Measurements from ENCODE around the gene EPHA6.

Gene EPHA6

DNA sequence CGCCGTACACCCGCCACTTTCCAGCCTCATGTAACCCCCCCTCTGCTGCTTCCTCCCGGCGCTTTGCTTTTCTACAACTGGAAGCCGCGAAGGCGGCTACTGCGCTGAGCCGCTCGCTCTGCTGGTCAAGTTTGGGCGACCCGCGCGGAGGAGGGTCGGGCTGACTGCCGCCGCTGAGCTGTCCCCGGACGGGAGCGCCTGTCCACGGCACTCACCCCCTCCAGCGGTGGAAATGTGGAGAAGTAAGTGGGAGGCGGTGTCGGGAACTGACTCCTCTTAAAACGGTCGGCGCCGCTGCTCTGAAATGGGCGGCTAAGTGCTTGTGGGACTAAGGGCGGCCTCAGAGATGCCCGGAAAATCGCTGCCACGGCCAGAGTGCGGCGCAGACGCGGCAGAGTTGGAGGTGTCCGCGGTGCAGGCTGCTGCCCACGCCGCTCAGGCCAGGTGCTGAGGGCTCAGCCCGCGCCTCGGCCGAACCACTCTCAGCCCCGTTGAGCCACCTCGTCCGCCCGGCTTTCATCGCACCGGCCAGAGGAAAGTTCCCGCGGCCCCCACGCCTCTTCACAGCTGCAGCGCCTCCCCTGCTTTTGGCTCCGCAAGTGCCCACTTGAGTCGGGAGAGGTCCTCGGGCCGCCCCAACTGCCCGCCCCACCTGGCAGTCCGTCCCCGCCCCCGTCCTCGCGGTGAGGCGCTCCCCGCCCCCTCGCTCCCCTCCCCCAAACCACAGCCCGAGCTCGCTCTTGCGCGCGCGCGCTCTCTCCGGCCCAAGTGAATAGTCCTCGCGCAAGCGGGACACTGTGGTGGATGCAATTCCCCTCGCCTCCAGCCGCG lies at the start of gene EPHA6:
Gene EPHA6 (plus strand): TSS at position 775 of the 831 bp plus-strand sequence.
- peak in 1 of 2 experiments; percentile 16 for DNase-seq (ENCODE audit: low read depth in 2 of 2)

DNA sequence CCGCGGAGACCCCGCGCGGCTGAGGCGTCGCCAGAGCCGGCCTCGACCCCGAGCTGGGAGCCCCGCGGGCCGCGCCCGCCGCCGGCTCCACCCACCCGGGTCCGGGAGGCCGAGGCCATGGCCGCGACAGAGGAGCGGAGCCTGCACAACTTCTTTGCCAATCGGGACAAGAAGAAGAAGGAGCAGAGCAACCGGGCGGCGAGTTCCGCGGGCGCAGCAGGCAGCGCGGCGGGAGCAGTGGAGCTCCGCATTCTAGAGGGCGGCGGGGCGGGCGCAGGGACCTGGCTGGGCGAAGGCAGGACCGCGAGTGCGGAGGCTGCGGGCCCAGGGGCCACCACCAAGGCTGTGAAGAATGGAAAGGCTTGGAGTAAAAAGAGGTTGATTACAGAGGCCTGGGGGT lies 37.6 kb upstream of the EPHA6 start:
- DNase-seq (ENCODE audit: low read depth in 2 of 2) = no peak

DNA sequence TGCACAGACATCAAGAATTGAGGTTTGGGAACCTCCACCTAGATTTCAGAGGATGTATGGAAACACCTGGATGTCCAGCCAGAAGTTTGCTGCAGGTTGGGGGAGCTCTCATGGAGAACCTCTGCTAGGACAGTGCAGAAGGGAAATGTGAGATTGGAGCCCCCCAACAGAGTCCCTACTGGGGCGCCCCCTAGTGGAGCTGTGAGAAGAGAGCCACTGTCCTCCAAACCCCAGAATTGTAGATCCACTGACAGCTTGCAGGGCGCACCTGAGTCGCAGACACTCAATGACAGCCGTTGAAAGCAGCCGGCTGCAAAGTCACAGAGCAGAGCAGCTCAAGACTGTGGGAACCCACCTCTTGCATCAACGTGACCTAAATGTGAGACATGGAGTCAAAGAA lies 34.6 kb upstream of the EPHA6 start:
- no peak for DNase-seq (ENCODE audit: low read depth in 2 of 2)

DNA sequence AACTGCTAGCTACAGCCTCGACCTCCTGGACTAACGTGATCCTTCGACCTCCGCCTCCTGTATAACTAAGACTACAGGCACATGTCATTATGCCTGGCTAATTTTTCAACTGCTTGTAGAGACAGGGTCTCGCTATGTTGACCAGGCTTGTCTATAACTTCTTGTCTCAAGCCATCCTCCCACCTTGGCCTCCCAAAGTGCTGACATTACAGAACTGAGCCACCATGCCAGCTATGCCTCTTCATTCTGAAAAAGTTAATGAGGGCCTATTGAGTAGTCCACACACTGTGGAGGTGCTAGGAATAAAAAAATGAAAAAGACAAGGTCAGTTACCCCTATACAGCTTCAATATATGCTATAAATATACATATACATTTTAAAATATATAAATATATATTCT lies 18.3 kb upstream of the EPHA6 start:
- DNase-seq (ENCODE audit: low read depth in 2 of 2) = no peak

DNA sequence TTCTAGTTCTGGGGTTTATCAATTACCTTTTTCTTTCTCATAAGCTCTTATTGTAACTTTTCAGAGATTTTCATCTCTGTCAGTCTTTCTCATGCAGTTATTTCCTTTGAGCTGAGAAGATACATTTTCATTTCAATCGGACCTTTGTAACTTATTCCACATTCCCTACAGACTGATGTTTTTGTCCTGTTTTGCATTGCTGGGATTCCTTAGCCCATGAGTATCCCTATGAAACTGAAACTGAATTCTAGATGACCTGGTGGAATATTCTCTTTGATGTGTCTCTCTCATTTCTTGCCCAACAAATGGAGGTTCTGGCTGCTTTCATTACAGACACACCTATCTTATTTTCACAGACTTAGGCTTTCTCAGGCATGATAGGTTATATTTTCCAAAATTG lies 10.5 kb upstream of the EPHA6 start:
- no peak for DNase-seq (ENCODE audit: low read depth in 2 of 2)

DNA sequence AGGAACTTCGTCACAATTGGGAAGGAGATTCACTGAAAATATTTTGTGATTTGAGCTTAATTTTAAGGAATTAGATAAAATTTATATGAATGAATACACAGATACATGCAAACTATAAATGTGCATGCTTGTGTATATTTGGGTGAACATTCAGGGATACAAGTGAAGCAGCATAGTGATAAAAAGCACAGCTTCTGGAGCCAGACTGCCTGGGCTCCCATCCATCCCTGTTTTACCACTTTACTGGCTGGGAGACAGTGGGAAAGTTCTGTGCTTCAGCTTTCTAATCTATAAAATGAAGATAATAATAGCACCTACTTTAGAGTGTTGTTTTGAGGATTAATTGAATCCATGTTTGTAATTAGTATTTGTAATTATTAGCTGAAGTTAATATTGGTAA lies 8.1 kb upstream of the EPHA6 start:
- no peak for DNase-seq (ENCODE audit: low read depth in 2 of 2)

DNA sequence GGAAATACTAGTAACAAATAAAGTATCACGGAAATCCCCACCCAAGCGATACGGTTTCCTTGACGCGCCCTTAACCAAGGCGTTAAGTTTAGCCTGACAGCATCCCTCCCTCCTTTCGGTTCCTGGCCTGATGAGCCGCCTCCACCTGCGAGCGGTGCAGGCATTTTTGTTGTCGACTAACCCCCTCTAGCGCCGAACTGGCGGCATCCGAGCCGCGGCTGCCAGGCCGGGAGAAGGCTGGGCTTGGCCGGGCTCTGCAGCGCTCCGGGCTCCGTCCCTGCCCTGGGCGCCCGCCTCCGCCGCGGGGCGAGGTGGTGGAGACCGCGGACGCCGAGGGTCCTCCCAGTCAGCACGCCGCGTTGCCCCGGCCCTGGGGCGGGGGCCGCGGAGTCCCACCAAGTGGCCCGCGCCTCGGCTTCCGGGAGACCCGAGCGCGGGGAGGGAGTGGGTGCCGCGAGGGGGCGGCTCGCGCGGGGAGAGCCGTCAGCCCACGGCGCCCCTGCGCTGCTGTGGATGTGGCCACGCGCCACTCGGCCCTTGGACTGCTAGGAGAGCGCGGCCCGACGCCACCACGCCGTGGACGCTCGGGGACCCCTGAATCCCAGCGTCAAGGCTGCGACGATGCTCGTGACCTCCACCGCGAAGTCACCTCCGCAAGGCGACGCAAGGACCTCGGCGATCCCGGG lies 1.1 kb upstream of the EPHA6 start:
- DNase-seq (ENCODE audit: low read depth in 2 of 2) = peak; percentile 31 to 37

DNA sequence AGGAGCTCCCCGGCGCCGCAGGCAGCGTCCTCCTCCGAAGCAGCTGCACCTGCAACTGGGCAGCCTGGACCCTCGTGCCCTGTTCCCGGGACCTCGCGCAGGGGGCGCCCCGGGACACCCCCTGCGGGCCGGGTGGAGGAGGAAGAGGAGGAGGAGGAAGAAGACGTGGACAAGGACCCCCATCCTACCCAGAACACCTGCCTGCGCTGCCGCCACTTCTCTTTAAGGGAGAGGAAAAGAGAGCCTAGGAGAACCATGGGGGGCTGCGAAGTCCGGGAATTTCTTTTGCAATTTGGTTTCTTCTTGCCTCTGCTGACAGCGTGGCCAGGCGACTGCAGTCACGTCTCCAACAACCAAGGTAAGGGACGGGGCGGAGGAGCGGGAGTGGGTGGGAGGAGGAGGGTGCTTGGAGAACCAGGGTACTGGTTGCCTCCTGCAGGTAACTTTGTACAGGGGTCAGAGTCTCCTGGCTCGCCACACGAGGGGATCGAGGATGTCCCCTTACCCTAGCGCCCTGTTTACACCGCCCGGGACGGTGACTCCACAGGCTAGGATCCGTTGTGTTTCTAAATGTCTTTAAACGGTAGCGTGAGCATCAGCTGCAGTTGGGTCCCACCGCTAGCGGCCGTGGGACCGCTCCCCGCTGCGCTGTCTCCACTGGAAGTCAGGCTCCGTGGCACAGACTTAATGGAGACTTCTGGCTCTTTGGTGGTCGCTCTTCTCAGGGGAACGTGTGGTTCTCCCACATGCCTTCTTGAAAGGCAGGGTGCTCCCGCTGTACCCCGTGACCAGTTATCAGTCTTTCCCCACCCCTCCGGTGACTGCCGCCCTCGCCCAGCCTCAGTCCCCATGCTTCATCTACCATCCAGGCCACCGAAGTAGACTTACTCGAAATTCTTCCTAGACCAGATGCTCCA lies 515 bp downstream of the EPHA6 start:
- DNase-seq (ENCODE audit: low read depth in 2 of 2) = no peak

DNA sequence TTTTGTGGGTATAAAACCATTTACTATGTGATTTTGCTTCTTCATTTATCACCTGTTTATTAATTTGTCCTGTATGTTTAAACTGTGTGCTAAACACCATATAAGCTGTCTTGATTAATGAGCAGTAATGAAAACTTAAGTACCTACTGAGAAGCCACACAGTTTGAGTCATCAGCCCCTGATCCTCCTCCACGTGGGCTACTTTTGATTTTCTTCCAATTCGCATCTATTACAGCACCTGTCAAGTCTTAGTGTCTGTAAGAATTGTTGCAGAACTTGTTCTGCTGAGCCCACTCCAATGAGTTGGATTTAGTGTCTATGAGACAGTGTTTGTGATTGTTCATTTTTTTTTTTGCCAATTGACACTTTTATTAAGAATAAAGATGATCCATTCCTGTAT lies 16.8 kb downstream of the EPHA6 start:
- DNase-seq (ENCODE audit: low read depth in 2 of 2) = no peak

DNA sequence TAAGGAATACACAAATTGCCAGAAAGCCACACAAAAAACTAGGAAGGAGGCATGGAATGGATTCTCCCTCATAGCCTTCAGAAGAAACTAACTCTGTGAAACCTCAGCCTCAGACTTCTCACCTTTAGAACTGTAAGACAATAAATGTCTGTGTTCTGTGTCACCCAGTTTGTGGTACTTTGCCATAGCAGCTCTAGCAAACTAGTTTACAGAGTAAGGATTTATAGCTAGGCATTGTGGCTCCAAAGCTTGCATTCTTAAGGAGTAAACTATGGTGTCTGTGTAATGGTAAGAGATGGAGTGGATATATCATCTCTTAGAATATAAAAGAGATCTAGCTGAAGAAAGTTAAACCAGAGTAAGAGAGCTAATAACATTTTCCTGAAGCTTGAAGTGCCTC lies 18.9 kb downstream of the EPHA6 start:
- no peak for DNase-seq (ENCODE audit: low read depth in 2 of 2)

DNA sequence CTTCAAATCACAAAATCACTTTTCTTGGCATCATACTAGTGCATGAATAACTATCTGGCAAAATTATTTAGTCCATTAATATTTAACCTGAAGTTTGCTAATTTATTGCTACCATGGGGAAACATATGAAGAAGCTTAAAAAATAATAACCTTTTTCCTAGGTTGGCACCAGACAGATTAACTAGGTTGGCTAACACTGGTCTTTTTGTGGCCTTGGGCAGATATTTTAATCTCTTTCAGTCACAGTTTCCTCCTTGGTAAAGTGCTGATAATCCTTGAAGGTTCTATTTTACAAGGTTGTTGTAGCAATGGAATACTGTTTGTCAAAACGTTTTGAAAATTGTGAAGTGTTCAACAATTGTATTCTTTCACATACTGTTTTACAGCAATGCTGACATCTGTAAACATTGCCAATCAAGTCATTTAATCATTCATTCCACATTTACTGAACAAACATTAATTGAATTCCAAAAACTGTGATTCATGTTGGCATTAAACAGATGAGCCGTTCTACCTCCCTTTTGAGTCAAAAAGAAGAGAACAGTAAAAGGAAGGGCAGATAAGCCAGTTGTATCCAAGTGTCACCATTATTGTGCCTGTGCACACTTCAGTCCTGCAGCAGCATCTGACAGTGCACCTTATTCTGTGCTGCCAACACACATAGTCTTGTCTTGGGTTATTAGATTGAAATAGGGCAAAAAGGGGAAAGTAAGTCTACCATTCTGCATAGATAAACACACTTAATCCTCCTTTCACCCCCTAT lies 21.9 kb downstream of the EPHA6 start:
- no peak for DNase-seq (ENCODE audit: low read depth in 2 of 2)

DNA sequence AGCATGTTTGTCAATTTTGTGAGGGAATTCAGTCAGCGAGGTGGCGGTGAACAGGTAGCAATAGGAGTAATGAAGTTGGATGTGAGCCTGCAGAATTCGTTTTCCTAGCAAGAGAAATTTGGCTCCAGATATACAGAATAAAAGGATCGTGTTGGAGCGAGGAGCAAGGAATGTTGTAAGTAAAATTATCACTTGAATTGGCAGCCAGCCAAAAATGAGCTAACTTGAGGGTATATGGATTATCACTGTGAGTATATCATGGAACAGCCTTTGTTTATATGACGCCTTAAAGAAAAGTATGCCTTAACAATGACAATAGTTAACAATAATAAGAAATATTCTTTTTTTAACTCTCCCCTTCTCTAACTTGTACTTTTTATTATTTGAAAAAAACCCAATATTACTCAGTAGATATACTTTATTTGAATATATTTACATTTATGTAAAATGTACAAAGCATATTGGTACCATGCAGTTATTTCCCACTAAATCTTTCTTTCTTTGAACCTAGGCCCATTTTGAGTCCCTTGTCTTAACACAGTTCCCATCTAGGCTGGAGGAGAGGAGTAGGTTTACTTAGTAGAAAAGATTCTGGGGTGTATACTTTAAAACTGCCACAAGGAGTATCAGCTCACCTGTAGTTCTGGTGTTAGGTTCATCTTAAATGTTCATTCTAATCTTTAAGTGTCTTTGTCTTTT lies 29.3 kb downstream of the EPHA6 start:
- DNase-seq (ENCODE audit: low read depth in 2 of 2) = no peak

DNA sequence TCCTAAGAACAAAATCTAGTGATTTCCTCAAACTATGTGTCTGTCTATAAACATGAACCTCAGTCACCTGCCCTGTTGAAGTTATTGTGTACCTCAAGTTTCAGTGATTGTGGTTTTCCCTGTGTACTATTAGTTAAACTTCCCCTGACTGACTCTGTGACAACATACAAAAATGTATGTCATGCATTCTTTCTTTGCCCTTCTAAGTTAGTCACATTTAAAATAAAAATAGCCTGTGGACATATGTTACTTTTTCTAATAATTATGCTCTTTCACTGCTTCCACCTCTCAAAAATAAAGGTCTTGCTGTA lies 29.8 kb downstream of the EPHA6 start:
- no peak for DNase-seq (ENCODE audit: low read depth in 2 of 2)

DNA sequence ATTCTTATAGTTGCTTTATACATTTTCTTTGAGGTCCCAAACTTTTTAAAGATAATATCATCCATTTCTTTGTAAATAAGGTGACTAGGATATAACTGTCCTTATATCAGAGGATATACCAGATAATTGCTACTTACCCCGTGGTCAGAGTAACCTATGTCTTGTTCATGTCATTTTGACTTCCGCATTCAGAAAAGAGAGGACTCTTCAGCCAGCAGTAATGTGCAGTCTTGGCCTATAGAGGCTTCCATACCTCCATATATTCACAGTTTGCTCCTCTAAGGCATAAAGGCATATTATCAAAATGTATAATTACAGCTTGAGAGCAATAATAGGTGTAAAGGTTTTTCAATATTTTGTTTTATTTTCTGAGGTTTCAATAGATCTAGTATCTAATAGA lies 38.5 kb downstream of the EPHA6 start:
- no peak for DNase-seq (ENCODE audit: low read depth in 2 of 2)

DNA sequence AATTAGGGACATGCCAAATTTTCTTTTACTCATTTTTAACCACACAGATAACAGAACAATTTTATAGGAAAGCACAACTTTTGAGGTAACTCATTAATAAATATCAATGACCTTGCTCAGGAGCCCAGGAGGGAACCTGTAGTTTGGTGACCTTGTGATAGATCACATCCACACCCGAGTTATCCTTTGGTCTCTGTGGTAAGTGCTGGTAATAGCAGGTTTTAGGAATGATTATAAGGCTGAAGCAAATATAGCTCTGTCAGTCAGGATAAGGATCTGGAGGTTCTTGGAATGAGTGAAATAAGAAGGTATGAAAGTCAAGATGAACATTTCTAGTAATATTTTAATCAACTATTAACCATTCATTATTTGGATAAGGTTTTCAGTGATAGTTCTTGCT lies 46.5 kb downstream of the EPHA6 start:
- no peak for DNase-seq (ENCODE audit: low read depth in 2 of 2)

DNA sequence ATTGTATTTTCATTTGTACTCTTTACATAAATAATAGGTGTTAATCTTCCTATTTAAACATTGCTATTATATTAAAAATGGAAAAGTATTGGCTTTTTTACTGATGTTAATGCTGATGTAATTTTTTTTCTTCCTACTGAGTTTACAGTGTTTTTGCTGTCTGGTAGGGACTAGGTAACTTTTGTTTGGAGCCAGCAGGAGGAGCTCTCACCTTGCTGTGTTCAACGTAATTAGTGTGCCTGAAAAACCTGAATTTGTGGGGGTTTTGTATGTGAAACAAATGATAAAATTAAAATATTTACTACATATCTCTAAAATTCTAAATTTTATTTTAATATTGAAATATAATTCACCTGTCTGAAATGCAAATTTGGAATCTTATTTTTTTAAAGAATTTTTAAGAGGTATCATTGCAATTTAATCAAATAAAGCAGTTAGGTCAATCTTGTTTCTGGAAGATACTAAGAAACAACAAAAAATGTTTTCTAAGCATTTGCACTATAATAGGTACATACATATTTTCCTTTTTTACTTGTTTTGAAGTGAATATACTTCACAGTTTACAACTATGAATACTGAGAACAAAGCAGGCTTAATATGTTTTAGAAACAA lies 48.8 kb downstream of the EPHA6 start:
- peak; percentile 2 to 7 for DNase-seq (ENCODE audit: low read depth in 2 of 2)

DNA sequence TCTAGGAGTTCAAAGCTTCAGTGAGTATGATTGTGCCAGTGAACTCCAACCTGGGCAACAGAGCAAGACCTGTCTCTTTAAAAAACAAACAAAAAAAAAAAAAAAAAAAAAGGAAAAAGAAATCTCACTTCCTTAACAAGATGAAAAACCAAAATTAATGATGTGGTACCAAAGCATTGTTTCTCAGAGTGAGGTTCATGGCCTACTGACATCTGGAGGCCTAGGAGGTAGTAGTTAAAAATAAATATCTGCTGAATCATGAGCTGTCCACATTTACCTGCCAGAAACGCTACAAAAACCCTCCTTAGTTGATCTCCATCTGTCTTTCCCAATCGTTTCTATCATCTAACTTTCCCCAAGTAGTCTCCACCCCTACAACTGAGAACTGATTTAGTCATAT lies 51.2 kb downstream of the EPHA6 start:
- no peak for DNase-seq (ENCODE audit: low read depth in 2 of 2)

DNA sequence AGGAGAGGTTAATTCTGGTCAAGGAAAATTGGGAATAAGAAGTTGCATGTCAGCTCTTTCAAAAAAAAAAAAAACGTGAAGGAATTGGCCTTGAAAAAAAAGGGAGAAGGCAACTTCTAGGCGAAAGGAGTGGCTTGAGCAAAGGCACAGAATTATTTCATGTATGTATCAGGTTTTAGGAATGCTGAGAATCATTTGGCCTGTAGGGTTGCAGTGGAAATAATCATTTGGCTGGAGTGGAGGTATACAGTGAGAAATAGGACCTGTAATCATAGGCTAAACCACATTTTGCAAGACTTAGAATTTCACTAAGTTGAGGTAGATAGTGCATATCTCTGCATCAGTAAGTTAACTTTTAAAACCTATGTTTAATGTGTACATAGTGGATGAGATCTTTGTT lies 54.9 kb downstream of the EPHA6 start:
- DNase-seq (ENCODE audit: low read depth in 2 of 2) = no peak

DNA sequence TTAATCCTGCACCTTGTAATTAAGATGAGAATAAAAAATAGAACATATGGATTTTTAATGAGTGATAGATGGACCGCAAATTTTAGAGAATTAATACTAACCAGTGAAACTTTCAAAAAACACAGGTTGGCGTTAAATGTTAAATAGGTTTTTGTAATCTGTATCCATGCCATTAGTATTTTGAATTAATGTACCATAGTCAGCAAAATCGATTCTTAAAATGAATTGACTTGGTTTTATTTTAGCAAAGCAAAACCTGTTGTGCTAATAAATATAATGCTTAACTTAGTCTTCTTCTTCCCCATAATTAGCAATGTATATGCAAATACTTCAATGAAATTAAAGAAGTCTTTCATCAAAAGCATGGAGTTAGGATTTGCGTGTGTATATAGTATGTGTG lies 63.1 kb downstream of the EPHA6 start:
- no peak for DNase-seq (ENCODE audit: low read depth in 2 of 2)

DNA sequence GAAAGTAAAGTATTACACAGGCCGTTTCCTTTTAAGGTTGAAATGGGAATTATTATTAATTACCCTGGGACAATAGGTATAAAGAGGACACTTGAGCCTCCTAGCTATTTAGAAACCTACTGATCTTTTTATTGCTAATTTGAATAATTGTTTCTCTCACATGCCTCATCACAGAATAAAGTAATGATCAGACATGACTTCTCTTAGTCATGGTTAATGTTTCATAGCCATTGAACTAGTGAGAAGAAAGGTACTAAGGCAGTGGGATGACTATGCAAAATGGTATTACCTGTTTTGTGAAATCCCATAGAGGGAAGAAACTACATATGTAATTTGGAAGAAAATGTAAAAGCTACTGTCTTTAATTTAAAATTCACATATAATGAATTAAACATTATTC lies 85.6 kb downstream of the EPHA6 start:
- DNase-seq (ENCODE audit: low read depth in 2 of 2) = no peak

DNA sequence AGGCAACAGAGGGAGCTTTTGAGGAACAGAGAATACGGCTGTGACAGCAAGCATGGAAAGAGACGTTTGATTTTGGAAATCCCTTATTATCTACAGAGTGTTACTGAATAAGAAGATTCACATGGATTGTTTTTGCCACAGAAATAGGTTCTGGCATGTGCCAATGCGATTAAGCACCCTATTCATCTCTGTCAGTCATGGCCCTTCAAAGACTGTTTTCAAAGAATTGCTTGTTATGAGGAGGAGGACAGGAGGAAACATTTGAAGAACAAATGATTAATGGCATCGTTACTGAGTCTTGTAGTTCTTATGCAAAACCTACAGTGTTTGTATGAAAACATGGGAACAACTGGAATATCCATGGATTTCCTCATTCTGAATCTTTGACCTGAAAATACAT lies 86.2 kb downstream of the EPHA6 start:
- DNase-seq (ENCODE audit: low read depth in 2 of 2) = no peak

All from fibroblast of skin of left quadriceps (primary cell).